Measurements from ENCODE around the gene PIM1. TPM values are rescaled to one million over a fixed set of nuclear protein-coding genes. Genes with fewer than 3 reads are reported as not detected.
A peak's percentile ranks its signal among the peaks of the same experiment; 100 is the strongest.
"Not testable (repeated sequence)": the region's sequence is repeated elsewhere in the genome, so short reads cannot be mapped to it uniquely, and the experiment has no call there.

PIM1 gene
- 2.2 and 3.0 TPM in 2 replicates for total RNA-seq (2012; rRNA removed)

DNA sequence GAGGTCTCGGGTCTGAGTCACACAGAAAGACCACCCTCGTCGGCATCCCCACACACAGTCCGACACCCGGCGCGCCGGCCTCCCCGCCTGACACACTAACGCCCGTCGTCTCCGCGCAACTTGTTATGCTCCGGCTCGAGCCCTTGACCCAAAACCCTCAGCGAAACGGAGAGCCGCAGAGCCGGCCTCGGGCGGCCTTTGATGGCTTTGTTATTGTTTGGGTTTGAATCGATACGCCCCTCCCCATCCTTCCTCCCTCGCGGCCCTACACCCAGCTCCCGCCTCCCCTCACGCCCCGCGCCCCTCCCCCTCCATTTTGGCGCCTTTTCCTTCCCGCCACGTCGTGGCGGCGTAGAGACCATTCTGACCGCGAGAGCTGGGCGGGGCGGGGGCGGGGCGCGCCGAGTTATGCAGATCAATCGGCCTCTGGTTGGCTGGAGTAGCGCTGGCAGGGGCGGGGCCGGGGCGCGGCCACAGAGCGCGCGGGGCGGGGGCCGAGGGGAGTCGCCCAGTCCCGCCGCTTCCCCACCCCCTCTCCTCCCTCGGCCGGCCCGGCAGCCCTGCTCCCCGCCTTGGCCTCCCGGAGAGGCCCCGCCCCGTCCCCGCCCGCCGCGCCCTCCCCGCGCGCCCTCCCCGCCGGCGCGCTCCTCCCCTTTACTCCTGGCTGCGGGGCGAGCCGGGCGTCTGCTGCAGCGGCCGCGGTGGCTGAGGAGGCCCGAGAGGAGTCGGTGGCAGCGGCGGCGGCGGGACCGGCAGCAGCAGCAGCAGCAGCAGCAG lies at the start of gene PIM1:
TSS of gene PIM1 (plus strand) at position 657 of the 777 bp plus-strand sequence. CDS start 424 bp downstream, outside the sequence.
- peak within 1 kb of the TSS; percentile 99 for H3K4me2 ChIP-seq (ENCODE audit: low read length)
- no peaks in the 10 kb centered on the region for H3K27me3 ChIP-seq (ENCODE audit: control insufficient read depth, insufficient read depth, low read length)

DNA sequence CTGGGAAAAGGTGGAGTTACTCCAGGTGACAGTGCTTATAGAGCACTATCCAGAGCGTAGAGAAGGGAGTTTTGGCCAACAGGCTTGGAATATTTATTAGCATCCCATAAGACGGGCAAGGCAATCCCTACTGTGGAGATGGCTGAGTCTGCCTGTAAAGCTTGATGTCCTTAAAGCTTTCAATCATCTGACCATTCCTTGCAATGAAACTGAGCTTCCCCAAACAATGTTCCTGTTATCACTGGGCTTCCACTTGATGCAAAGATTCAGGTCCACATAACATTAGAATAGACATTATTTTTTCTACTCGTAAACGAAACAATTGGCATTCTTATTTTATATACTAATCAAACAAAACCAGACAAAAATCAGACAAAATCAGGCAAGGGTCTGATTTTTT lies 48.4 kb upstream of the PIM1 start:
- no peaks in the 10 kb centered on the region for H3K36me3 ChIP-seq (ENCODE audit: insufficient read depth, low read length)
- H3K4me1 ChIP-seq (ENCODE audit: control insufficient read depth, insufficient read depth, low read length): no peaks in the 10 kb centered on the region
- no peaks in the 10 kb centered on the region for H3K27me3 ChIP-seq (ENCODE audit: control insufficient read depth, insufficient read depth, low read length)
- no peak overlapping the region for H3K4me3 ChIP-seq (ENCODE audit: low read length)
- H3K9ac ChIP-seq (ENCODE audit: low read depth, low read length): no peak overlapping the region
- H3K9me3 ChIP-seq (replicated peaks; ENCODE audit: low read length): no peaks in the 10 kb centered on the region
- H3K4me2 ChIP-seq (ENCODE audit: low read length): no peak overlapping the region

More for the DNA sequence above, at the start of gene PIM1:
- peaks cover 21% of the 10 kb centered on the region for H3K4me1 ChIP-seq (ENCODE audit: control insufficient read depth, insufficient read depth, low read length)
- H3K9me3 ChIP-seq (replicated peaks; ENCODE audit: low read length): no peaks in the 10 kb centered on the region
- peaks cover 14% of the 10 kb centered on the region for H3K36me3 ChIP-seq (ENCODE audit: insufficient read depth, low read length)
- H3K9ac ChIP-seq (ENCODE audit: low read depth, low read length): peak within 1 kb of the TSS; percentile 88
- H3K4me3 ChIP-seq (ENCODE audit: low read length): peak within 1 kb of the TSS; percentile 87

DNA sequence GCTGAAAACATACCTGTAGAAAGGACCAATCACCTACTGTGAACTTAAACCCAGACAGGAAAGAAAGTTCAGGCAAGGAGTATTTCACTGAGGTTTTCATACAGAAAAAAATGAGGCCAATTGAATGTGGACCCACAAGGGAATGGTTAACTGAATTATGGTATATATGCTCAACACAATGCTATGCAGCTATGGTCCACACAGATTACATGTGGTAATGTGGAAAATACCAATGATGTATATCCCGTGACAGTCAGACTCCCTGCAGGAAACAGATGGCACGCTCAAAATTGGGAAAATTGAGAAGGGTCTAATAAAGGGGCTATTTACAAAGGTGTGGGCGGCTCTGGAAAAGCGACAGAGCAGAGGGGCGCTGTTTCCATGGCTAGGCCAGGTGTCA lies 47.1 kb upstream of the PIM1 start:
- no peaks in the 10 kb centered on the region for H3K27me3 ChIP-seq (ENCODE audit: control insufficient read depth, insufficient read depth, low read length)
- no peak overlapping the region for H3K9ac ChIP-seq (ENCODE audit: low read depth, low read length)
- H3K4me2 ChIP-seq (ENCODE audit: low read length): no peak overlapping the region
- H3K4me3 ChIP-seq (ENCODE audit: low read length): no peak overlapping the region
- H3K4me1 ChIP-seq (ENCODE audit: control insufficient read depth, insufficient read depth, low read length): peaks cover under 1% of the 10 kb centered on the region
- no peaks in the 10 kb centered on the region for H3K9me3 ChIP-seq (replicated peaks; ENCODE audit: low read length)
- H3K36me3 ChIP-seq (ENCODE audit: insufficient read depth, low read length): no peaks in the 10 kb centered on the region

DNA sequence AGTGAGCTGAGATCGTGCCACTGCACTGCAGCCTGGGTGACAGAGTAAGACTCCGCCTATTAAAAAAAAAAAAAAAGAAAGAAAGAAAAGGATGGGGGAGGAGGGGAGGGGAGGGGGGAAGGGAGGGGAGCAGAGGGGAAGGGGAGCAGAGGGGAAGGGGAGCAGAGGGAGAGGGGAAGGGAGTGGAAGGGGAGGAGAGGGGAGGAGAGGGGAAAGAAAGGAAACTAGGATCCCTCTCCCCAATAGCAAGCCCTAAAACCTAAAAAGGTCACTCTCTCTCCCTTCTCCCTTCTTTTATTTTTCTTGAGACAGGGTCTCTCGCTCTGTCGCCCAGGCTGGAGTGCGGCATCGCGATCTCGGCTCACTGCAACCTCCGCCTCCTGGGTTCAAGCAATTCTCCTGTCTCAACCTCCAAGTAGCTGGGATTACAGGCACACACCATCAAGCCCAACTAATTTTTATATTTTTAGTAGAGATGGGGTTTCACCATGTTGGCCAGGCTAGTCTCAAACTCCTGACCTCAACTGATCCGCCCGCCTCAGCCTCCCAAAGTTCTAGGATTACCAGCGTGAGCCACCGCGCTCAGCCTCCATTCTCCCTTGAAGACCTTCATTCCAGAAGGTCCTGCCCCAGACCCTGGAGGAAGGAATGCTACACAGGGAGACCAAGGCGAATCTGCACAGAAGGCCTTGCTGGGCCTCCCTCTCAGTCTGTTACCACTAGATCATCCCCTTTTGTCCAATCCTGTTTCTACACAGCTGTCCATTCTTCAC lies 45.8 kb upstream of the PIM1 start:
- H3K4me1 ChIP-seq (ENCODE audit: control insufficient read depth, insufficient read depth, low read length): peaks cover 12% of the 10 kb centered on the region
- H3K9me3 ChIP-seq (replicated peaks; ENCODE audit: low read length): no peaks in the 10 kb centered on the region
- H3K36me3 ChIP-seq (ENCODE audit: insufficient read depth, low read length): no peaks in the 10 kb centered on the region
- H3K27me3 ChIP-seq (ENCODE audit: control insufficient read depth, insufficient read depth, low read length): no peaks in the 10 kb centered on the region
- no peak overlapping the region for H3K9ac ChIP-seq (ENCODE audit: low read depth, low read length)
- no peak overlapping the region for H3K4me3 ChIP-seq (ENCODE audit: low read length)
- no peak overlapping the region for H3K4me2 ChIP-seq (ENCODE audit: low read length)

DNA sequence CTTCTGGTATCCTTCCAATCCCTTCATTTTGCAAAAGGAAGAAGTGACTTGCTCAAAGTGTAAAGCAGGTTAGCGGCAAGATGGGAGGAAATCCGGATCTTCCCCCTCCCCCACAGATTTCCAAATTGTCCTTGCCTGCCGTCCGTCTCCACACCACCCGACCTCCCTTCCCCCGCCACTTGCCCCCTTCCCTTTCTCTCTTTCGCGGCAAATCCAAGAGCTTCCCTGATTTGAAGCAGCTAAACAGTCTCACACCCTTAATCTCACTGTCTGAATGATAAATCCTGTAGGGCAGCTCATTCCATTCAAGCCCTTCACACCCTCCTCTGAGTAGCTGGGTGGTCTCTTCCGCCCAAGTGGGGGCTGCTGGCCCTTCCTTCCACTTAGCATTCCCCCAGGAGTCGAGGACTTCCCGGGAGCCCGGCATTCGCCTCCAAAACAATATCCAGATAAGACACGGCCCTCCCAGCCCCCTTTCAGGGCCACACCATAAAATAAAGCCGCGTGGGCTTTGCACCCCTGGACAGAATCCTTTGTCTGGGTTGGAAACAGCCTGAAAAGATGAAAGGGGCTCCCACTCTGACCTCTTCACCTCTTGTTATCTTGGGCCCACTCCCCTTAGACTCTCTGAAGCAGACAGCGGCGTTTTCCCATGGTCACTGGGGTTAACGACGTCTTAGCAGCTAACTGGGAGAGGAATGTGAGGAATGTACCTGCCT lies 44.0 kb upstream of the PIM1 start:
- H3K4me3 ChIP-seq (ENCODE audit: low read length): no peak overlapping the region
- H3K4me1 ChIP-seq (ENCODE audit: control insufficient read depth, insufficient read depth, low read length): peaks cover 19% of the 10 kb centered on the region
- H3K9ac ChIP-seq (ENCODE audit: low read depth, low read length): no peak overlapping the region
- no peaks in the 10 kb centered on the region for H3K36me3 ChIP-seq (ENCODE audit: insufficient read depth, low read length)
- no peak overlapping the region for H3K4me2 ChIP-seq (ENCODE audit: low read length)
- H3K9me3 ChIP-seq (replicated peaks; ENCODE audit: low read length): no peaks in the 10 kb centered on the region
- no peaks in the 10 kb centered on the region for H3K27me3 ChIP-seq (ENCODE audit: control insufficient read depth, insufficient read depth, low read length)

DNA sequence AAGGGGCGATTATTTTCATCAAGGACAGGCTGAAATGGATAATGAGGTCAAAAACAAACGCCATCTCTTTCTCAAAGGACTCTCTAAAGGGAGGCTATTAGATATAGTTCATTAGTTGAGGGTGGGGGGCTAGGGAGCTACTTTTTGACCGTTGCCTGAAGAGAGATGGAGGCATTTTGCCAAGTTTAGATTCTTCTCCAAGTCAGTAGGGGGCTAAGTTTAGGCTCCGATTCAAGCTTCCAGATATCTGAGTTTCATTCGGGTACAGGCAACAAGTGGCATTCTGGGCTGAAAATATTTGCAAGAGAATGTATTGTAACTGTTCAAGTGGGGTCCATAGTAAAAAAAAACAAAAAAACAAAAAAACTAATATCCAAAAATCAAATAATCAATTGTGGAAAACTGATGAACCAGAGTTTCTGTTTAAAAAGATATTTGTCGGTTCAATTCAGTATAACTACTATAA lies 43.4 kb upstream of the PIM1 start:
- Histone ChIP-seq H3K36me3 (ENCODE audit: insufficient read depth, low read length) (no peaks in the 10 kb centered on the region), H3K27me3 (ENCODE audit: control insufficient read depth, insufficient read depth, low read length) (no peaks in the 10 kb centered on the region), H3K9ac (ENCODE audit: low read depth, low read length) (no peak overlapping the region), H3K9me3 (replicated peaks; ENCODE audit: low read length) (no peaks in the 10 kb centered on the region), H3K4me2 (ENCODE audit: low read length) (no peak overlapping the region), H3K4me3 (ENCODE audit: low read length) (no peak overlapping the region), H3K4me1 (ENCODE audit: control insufficient read depth, insufficient read depth, low read length) (peaks cover 25% of the 10 kb centered on the region)

DNA sequence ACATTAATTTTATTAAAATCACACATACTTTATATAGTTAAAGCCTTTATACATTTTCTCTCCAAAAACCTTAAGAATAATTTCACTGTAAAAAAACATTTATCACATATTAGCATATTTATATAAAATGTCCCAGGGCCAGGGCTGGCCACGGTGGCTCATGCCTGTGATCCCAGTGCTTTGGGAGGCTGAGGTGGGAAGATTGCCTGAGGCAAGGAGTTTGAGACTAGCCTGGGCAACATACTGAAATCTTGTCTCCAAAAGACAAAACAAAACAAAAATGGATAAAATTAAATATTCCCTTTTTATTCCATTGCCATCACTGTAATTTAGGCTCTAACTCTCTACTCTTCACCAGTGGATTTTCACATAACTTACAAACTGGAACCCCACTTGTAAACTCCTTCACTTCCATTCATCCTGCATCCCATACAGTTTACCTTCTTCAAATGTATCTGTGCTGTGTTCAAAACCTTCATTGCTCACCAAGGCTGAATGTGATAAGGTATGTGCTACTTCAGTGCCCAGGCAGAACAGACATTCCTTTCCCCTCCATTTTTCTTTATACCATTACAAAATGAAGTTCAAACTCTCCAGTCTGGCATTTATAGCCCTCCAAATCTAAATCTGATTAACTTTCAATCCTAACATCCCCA lies 42.9 kb upstream of the PIM1 start:
- no peaks in the 10 kb centered on the region for H3K9me3 ChIP-seq (replicated peaks; ENCODE audit: low read length)
- H3K27me3 ChIP-seq (ENCODE audit: control insufficient read depth, insufficient read depth, low read length): no peaks in the 10 kb centered on the region
- H3K36me3 ChIP-seq (ENCODE audit: insufficient read depth, low read length): no peaks in the 10 kb centered on the region
- peaks cover 28% of the 10 kb centered on the region for H3K4me1 ChIP-seq (ENCODE audit: control insufficient read depth, insufficient read depth, low read length)
- no peak overlapping the region for H3K4me2 ChIP-seq (ENCODE audit: low read length)
- H3K9ac ChIP-seq (ENCODE audit: low read depth, low read length): no peak overlapping the region
- no peak overlapping the region for H3K4me3 ChIP-seq (ENCODE audit: low read length)

DNA sequence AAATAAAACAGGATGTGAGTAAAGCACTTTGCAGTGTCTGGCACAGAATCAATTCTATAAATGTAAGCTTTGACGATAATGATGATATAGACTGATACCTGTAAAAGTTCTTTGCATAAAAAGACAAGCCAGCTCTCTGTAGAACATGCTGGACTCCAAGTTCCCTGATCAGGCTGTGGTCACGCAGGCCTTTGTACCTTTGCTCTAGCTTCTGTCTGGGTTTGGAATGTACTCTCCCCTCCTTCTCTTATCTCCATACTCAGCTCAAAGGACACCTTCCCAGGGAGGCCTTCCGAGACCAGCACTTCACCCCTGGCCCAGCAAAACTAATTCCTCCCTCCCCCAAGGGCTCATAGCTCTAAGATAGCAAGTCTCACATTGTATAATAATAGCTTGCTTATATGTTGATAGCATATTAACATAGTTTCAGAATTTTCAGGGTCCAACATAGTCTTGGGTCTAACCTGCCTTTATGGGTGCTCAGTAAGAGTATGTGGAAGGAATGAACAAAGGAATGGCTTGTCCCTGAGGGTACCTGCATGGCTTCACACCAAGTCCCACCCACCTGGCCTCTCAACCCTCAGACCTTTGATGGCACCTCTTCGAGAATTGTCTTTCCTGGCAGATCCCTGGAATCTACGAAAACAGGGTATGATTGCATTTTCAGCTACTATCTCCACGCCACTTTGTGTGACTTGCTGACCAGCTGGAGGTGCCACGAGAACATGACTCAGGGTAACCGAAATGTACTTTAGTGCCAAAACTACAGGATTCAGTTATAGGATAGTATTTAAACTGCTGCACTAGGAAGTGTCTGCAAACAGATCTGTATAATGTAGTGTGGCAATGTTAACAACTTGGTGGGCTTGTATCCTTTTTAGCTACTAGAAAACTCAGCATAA lies 41.7 kb upstream of the PIM1 start:
- H3K4me1 ChIP-seq (ENCODE audit: control insufficient read depth, insufficient read depth, low read length): peaks cover 28% of the 10 kb centered on the region
- no peak overlapping the region for H3K4me2 ChIP-seq (ENCODE audit: low read length)
- H3K4me3 ChIP-seq (ENCODE audit: low read length): no peak overlapping the region
- H3K9me3 ChIP-seq (replicated peaks; ENCODE audit: low read length): no peaks in the 10 kb centered on the region
- no peaks in the 10 kb centered on the region for H3K27me3 ChIP-seq (ENCODE audit: control insufficient read depth, insufficient read depth, low read length)
- peak overlapping the region; percentile 12 for H3K9ac ChIP-seq (ENCODE audit: low read depth, low read length)
- H3K36me3 ChIP-seq (ENCODE audit: insufficient read depth, low read length): no peaks in the 10 kb centered on the region

DNA sequence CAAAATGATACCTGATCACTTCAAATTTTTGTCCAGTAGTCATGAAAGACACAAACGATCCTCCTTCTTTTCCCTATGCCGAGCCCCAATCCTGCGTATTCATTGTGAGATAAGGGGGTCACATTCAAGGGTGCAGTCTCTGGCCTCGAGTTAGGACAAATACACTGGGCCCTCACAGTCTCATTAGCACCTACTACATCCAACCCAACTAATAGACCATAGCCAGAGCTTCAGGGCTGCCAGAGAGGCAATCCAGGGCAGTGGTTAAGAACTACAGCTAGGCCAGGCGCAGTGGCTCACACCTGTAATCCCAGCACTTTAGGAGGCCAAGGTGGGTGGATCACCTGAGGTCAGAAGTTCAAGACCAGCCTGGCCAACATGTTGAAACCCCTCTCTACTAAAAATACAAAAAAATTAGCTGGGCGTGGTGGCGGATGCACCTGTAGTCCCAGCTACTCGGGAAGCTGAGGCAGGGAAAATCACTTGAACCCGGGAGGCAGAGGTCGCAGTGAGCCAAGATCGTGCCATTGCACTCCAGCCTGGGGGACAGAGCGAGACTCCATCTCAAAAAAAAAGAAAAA lies 41.0 kb upstream of the PIM1 start:
- not testable (repeated sequence) for H3K9me3 ChIP-seq (replicated peaks; ENCODE audit: low read length); H3K27me3 ChIP-seq (ENCODE audit: control insufficient read depth, insufficient read depth, low read length); H3K36me3 ChIP-seq (ENCODE audit: insufficient read depth, low read length)

DNA sequence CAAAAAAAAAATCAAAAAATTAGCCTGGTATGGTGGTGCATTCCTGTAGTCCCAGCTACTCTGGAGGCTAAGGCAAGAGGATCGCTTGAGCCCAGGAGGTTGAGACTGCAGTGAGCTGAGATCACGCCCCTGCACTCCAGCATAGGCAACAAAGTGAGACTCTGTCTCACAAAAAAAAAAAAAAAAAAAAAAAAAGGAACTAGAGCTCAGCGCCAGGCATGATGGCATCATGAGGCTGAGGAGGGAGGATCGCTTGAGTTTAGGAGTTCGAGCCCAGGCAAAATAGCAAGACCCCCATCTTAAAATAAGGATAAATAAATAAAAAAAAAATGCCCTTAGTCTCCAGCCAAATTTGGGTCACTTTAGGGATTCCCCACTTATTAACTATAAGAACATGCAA lies 40.4 kb upstream of the PIM1 start:
- no peaks in the 10 kb centered on the region for H3K9me3 ChIP-seq (replicated peaks; ENCODE audit: low read length)
- H3K4me2 ChIP-seq (ENCODE audit: low read length): no peak overlapping the region
- no peaks in the 10 kb centered on the region for H3K27me3 ChIP-seq (ENCODE audit: control insufficient read depth, insufficient read depth, low read length)
- H3K9ac ChIP-seq (ENCODE audit: low read depth, low read length): no peak overlapping the region
- no peaks in the 10 kb centered on the region for H3K36me3 ChIP-seq (ENCODE audit: insufficient read depth, low read length)
- peaks cover 38% of the 10 kb centered on the region for H3K4me1 ChIP-seq (ENCODE audit: control insufficient read depth, insufficient read depth, low read length)
- no peak overlapping the region for H3K4me3 ChIP-seq (ENCODE audit: low read length)

More for the DNA sequence above, 41.0 kb upstream of the PIM1 start:
- H3K4me3 ChIP-seq (ENCODE audit: low read length); H3K4me2 ChIP-seq (ENCODE audit: low read length); H3K9ac ChIP-seq (ENCODE audit: low read depth, low read length): not testable (repeated sequence)
- peaks cover 32% of the 10 kb centered on the region for H3K4me1 ChIP-seq (ENCODE audit: control insufficient read depth, insufficient read depth, low read length)

Measured in skeletal muscle satellite cell (primary cell).